WERI-Rb-1 (cell line): Measurements from ENCODE around the gene UBE2F.
"Not testable (repeated sequence)": the region's sequence is repeated elsewhere in the genome, so short reads cannot be mapped to it uniquely, and the experiment has no call there.

Experiments used
- DNase-seq: peaks from one replicate; pipeline ENCODE4 v3.0.0-alpha.2; 2020
- H3K27ac ChIP-seq: fragments of 250-450 bp; sonication (Bioruptor Pico); 2 replicates; pipeline ENCODE4 v1.5.1; 2020; ENCODE audit warnings: mild to moderate bottlenecking, moderate library complexity
- H3K27me3 ChIP-seq: fragments of 250-450 bp; sonication (Bioruptor Pico); 2 replicates; pipeline ENCODE4 v1.5.1; 2021; ENCODE audit warnings: mild to moderate bottlenecking, low read depth, moderate library complexity; ENCODE audit not compliant: insufficient read depth, severe bottlenecking
- H3K36me3 ChIP-seq: fragments of 250-450 bp; sonication (Bioruptor Pico); 2 replicates; pipeline ENCODE4 v1.5.1; 2020; ENCODE audit warnings: mild to moderate bottlenecking, moderate library complexity
- H3K4me3 ChIP-seq: 2 replicates; pipeline ENCODE4 v1.5.1; 2011; ENCODE audit warnings: low read depth, mild to moderate bottlenecking, control low read depth, low read length
- H3K9me3 ChIP-seq: fragments of 250-450 bp; sonication (Bioruptor Pico); 2 replicates; pipeline ENCODE4 v1.5.1; 2021; ENCODE audit warnings: mild to moderate bottlenecking, moderate library complexity; ENCODE audit not compliant: severe bottlenecking
- CTCF ChIP-seq: IDR thresholded peaks from 2 replicates; pipeline ENCODE4 v1.5.1; 2011; ENCODE audit warnings: low read depth, mild to moderate bottlenecking, control low read depth, inconsistent platforms, low read length

The UBE2F gene

GRCh38 chr2:237940828-237941227, 26.0 kb upstream of the UBE2F start:
- no peaks in the 10 kb centered on the region for H3K36me3 ChIP-seq
- DNase-seq: no peak
- H3K27ac ChIP-seq: no peak overlapping the region
- no peak overlapping the region for H3K4me3 ChIP-seq
- no peak for TF ChIP-seq CTCF
- peaks cover 8% of the 10 kb centered on the region for H3K9me3 ChIP-seq
- H3K27me3 ChIP-seq: no peaks in the 10 kb centered on the region

DNA sequence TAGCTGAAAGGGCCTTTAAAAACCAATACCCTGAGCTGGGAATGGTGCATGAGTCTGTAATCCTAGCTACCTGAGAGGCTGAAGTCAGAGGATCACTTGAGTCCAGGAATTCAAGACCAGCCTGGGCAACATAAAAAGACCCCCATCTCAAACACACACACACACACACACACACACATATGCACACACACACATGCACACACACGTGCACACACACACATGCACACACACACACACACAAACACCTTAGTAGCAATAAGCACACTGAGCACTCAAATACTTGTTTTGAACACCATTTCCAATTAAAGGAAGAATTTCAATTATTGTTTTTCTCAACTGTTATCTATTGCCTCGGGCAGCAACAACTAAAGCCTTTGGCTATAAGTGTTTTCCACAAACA, 25.6 kb upstream of the UBE2F start:
- DNase-seq: no peak
- Histone ChIP-seq H3K27ac (no peak overlapping the region), H3K36me3 (no peaks in the 10 kb centered on the region), H3K27me3 (no peaks in the 10 kb centered on the region), H3K4me3 (no peak overlapping the region), H3K9me3 (peaks cover 10% of the 10 kb centered on the region)
- no peak for TF ChIP-seq CTCF

DNA sequence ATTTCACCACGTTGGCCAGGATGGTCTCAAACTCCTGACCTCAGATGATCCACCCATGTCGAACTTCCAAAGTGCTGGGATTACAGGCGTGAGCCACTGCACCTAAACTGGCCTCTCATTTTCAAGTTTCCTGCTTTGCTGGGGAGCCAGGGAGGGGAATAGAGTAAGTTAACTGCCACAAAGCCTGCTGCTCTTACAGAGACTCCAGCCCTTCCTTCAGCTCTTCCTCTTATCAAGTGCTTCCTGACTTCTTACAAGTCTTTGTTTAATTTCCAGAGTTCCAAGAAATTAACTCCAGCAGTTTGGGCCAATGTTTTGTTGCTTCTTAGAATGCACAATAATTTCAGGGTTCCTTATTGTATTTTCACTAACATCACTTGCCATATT, 24.3 kb upstream of the UBE2F start:
- no peak for DNase-seq
- peaks cover 13% of the 10 kb centered on the region for H3K9me3 ChIP-seq
- TF ChIP-seq CTCF: no peak
- H3K36me3 ChIP-seq: no peaks in the 10 kb centered on the region
- H3K27ac ChIP-seq: no peak overlapping the region
- no peaks in the 10 kb centered on the region for H3K27me3 ChIP-seq
- H3K4me3 ChIP-seq: no peak overlapping the region

DNA sequence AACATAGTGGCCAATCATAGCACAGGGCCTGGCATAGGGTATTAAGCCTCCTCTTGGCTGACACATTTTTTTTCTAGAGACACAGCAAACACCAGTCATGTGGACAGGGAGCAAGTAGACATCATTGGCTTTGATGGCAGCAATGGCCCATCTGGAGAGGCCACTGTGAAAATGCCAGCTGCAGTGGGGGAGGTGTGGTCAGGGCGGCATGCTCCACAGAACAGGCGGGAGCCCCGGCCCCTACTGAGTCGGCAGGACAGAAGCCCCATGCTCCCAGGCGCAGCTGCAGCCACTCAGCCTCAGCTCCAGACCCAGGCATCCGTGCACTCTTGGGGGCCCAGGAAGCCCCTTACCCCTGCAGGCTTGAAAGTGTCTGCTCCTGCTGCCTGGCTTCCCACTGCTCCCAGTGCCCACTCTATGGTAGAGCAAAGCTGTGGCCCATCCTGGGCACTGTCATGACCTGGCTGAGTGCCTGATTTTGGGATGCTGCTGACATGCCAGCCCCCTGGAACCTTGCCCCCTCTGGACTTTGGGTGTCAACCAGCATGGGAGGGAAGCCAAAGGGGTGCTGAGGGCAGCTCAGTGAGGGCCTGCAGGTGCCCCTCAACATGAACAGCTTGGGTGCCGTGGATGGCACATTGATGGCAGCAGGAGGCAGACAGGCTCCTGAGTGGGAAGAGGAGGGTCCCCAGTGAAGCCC, 23.3 kb upstream of the UBE2F start:
- Histone ChIP-seq H3K4me3 (no peak overlapping the region), H3K9me3 (peaks cover 15% of the 10 kb centered on the region), H3K36me3 (no peaks in the 10 kb centered on the region), H3K27me3 (no peaks in the 10 kb centered on the region), H3K27ac (no peak overlapping the region)
- no peak for DNase-seq
- TF ChIP-seq CTCF: no peak

- TF ChIP-seq CTCF: no peak
- Histone ChIP-seq H3K4me3 (no peak overlapping the region), H3K27me3 (no peaks in the 10 kb centered on the region), H3K9me3 (peaks cover 16% of the 10 kb centered on the region), H3K27ac (no peak overlapping the region), H3K36me3 (no peaks in the 10 kb centered on the region)
- no peak for DNase-seq
These were observed 22.5 kb upstream of the UBE2F start for GRCh38 chr2:237944302-237944701.

DNA sequence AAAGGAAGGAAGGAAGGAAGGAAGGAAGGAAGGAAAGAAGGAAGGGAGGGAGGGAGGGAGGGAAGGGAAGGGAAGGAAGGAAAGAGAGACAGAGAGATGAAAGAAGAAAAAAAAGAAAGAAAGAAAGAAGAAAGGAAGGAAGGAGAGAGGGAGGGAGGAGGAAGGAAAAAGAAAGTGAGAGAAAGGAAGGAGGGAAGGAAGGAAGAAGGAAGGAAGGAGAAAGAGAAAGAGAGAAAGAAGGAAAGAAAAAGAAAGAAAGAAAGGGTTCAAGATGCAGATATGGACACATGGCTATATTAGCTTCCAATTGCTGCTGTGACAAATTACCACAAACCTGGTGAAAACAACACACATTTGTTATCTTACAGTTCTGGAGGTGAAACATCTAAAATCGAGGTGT, 20.4 kb upstream of the UBE2F start:
- H3K27me3 ChIP-seq: no peaks in the 10 kb centered on the region
- H3K4me3 ChIP-seq: no peak overlapping the region
- peaks cover 16% of the 10 kb centered on the region for H3K9me3 ChIP-seq
- H3K27ac ChIP-seq: no peak overlapping the region
- no peak for TF ChIP-seq CTCF
- H3K36me3 ChIP-seq: no peaks in the 10 kb centered on the region
- DNase-seq: no peak

DNA sequence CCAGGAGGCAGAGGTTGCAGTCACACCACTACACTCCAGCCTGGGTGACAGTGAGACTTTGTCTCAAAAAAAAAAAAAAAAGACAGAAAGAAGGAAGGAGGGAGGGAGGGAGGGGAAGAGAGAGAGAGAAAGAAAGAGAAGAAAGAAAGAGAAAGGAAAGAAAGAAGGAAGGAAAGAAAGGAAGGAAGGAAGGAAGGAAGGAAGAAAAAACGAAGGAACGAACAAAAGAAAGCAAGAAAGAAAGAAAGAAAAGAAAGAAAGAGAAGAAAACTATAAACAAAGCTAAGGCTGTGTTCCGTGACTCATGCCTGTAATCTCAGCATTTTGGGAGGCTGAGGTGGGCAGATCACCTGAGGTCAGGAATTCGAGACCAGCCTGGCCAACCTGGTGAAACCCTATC, 15.5 kb upstream of the UBE2F start:
- not testable (repeated sequence) for H3K27ac ChIP-seq, H3K9me3 ChIP-seq, H3K27me3 ChIP-seq, H3K36me3 ChIP-seq, DNase-seq, H3K4me3 ChIP-seq
